Progenitor cell of endocrine pancreas (in vitro differentiated cells): ENCODE data around the gene VARS1. TPM values are rescaled to one million over a fixed set of nuclear protein-coding genes. Genes with fewer than 3 reads are reported as not detected.

Experiments used
- DNase-seq: peaks from one replicate; pipeline ENCODE4 v3.0.0; 2021; ENCODE audit warnings: low spot score; ENCODE audit not compliant: unreplicated experiment
- H3K27ac Mint-ChIP-seq: 2 replicates; pipeline ENCODE4 v1.8.0; 2021; ENCODE audit warnings: mild to moderate bottlenecking, moderate library complexity, mixed read lengths
- H3K27me3 Mint-ChIP-seq: 2 replicates; pipeline ENCODE4 v1.8.0; 2021; ENCODE audit warnings: mixed read lengths
- H3K36me3 Mint-ChIP-seq: 2 replicates; pipeline ENCODE4 v1.8.0; 2022; ENCODE audit warnings: mixed read lengths; ENCODE audit not compliant: insufficient read depth
- H3K4me1 Mint-ChIP-seq: 2 replicates; pipeline ENCODE4 v1.8.0; 2021; ENCODE audit warnings: low read depth, mixed read lengths
- H3K4me3 Mint-ChIP-seq: 2 replicates; pipeline ENCODE4 v1.8.0; 2021; ENCODE audit warnings: low read depth, mild to moderate bottlenecking, moderate library complexity, mixed read lengths
- H3K9me3 Mint-ChIP-seq: 2 replicates; pipeline ENCODE4 v1.8.0; 2021; ENCODE audit warnings: low read depth, mixed read lengths
- CTCF ChIP-seq: fragments of 200-600 bp; sonication (generic); IDR thresholded peaks from one replicate; pipeline ENCODE4 v1.5.0; 2021; ENCODE audit warnings: antibody characterized with exemption, mild to moderate bottlenecking; ENCODE audit not compliant: unreplicated experiment
- total RNA-seq: library from RNA; stranded (reverse); gene quantifications from 2 replicates; pipeline ENCODE4 v1.2.1, GENCODE V29; 2021

Gene VARS1
- total RNA-seq, 1 donor from 2014 or later = 85.6 TPM

- Mint-ChIP-seq H3K27ac (no peak overlapping the region), H3K4me1 (peaks cover 10% of the 10 kb centered on the region), H3K36me3 (peaks cover 5% of the 10 kb centered on the region), H3K9me3 (no peaks in the 10 kb centered on the region), H3K27me3 (no peaks in the 10 kb centered on the region), H3K4me3 (no peak overlapping the region)
- no peak for TF ChIP-seq CTCF
- DNase-seq = no peak
Observed at GRCh38 chr6:31792090-31792374, 3.5 kb downstream of the VARS1 start.

- Mint-ChIP-seq H3K4me1 (peaks cover 10% of the 10 kb centered on the region), H3K4me3 (peak overlapping the region; percentile 44), H3K27ac (no peak overlapping the region), H3K27me3 (no peaks in the 10 kb centered on the region), H3K9me3 (no peaks in the 10 kb centered on the region), H3K36me3 (peaks cover 5% of the 10 kb centered on the region)
- peak; percentile 61 for DNase-seq
- TF ChIP-seq CTCF = peak; percentile 67
Observed at GRCh38 chr6:31791324-31792089, 4.0 kb downstream of the VARS1 start.

DNA sequence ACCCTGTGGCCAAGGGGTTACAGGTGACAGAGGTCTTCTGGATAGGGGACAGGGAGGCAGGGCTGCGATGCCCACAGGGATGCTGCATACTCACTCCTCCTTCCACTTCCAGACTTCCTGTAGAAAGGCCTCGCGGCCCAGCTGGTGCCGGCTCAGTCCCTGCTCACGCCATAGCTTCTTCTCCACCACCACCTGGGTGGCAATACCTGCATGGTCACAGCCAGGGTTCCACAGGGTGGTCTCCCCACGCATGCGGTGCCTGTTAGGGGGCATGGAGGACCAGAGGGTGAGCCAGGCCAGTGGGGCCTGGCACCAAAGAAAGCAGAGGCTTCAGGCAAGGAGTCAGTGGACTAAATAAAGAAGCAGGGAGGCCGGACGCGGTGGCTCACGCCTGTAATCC lies 10.1 kb downstream of the VARS1 start:
- no peak for DNase-seq
- H3K36me3 Mint-ChIP-seq = peaks cover 14% of the 10 kb centered on the region

GRCh38 chr6:31784098-31784925 lies 11.2 kb downstream of the VARS1 start:
- Mint-ChIP-seq H3K27me3 (no peaks in the 10 kb centered on the region), H3K4me1 (no peaks in the 10 kb centered on the region), H3K9me3 (no peaks in the 10 kb centered on the region), H3K27ac (peak overlapping the region; percentile 84), H3K4me3 (no peak overlapping the region), H3K36me3 (peaks cover 12% of the 10 kb centered on the region)
- TF ChIP-seq CTCF = no peak
- no peak for DNase-seq

More for the DNA sequence above, 10.1 kb downstream of the VARS1 start:
- Mint-ChIP-seq H3K9me3 (no peaks in the 10 kb centered on the region), H3K4me3 (no peak overlapping the region), H3K4me1 (no peaks in the 10 kb centered on the region), H3K27ac (no peak overlapping the region), H3K27me3 (no peaks in the 10 kb centered on the region)
- TF ChIP-seq CTCF = no peak

DNA sequence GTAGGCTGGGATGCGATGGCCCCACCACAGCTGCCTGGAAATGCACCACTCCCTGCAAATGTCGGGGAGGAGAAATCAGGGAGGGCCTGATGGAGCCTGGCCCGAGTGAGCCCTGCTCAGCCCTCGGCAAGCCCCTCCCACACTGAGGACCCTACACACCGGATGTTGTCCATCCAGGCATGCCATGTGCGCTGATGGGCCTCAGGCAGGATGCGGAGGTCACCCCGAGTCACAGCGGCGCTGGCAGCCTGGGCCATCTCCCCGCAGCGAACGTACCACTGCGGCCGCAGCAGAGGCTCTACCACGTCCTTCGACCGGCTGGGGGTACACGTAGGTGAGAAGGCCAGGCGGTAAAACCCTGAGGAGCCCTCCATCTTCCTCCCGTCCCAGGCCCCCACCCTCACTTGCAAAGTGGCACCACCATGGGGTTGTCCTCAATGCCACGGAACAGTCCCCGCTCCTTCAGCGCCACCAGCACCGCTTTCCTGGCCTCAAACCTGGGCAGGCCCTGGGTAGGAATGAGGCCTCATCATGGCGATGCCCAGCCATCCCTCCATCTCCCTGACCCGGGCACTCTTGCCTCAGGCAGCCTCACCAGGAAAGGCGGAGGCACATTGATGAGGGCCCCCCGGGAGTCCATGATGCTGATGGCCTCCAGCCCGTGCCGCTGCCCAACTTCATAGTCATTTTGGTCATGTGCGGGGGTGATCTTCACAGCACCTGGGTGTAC lies 13.3 kb downstream of the VARS1 start:
- peak overlapping the region; percentile 13 for H3K27ac Mint-ChIP-seq
- H3K36me3 Mint-ChIP-seq = peaks cover 12% of the 10 kb centered on the region
- no peaks in the 10 kb centered on the region for H3K27me3 Mint-ChIP-seq
- DNase-seq = no peak
- no peak overlapping the region for H3K4me3 Mint-ChIP-seq
- no peak for TF ChIP-seq CTCF
- no peaks in the 10 kb centered on the region for H3K4me1 Mint-ChIP-seq
- no peaks in the 10 kb centered on the region for H3K9me3 Mint-ChIP-seq
